ENCODE data around the gene PAK1.

- TF ChIP-seq CTCF (IDR thresholded peaks at IDR 0.05; ENCODE audit: low read length): no peak
- TF ChIP-seq EZH2 (IDR thresholded peaks at IDR 0.05; ENCODE audit: borderline replicate concordance, low read length): no peak
Observed at GRCh38 chr11:77278595-77279506, 195.0 kb downstream of the PAK1 start.
